ENCODE data around the gene DENND5A.

The DENND5A gene

GRCh38 chr11:9206496-9206895 lies 58.7 kb downstream of the DENND5A start:
- no peaks in the 10 kb centered on the region for H3K36me3 ChIP-seq (ENCODE audit: control insufficient read depth, low read length)
- H3K4me3 ChIP-seq (ENCODE audit: low read length): no peak overlapping the region
- no peak for TF ChIP-seq EZH2phosphoT487 (IDR thresholded peaks at IDR 0.05; ENCODE audit: borderline replicate concordance, low read length)
- TF ChIP-seq, protein P1, sequence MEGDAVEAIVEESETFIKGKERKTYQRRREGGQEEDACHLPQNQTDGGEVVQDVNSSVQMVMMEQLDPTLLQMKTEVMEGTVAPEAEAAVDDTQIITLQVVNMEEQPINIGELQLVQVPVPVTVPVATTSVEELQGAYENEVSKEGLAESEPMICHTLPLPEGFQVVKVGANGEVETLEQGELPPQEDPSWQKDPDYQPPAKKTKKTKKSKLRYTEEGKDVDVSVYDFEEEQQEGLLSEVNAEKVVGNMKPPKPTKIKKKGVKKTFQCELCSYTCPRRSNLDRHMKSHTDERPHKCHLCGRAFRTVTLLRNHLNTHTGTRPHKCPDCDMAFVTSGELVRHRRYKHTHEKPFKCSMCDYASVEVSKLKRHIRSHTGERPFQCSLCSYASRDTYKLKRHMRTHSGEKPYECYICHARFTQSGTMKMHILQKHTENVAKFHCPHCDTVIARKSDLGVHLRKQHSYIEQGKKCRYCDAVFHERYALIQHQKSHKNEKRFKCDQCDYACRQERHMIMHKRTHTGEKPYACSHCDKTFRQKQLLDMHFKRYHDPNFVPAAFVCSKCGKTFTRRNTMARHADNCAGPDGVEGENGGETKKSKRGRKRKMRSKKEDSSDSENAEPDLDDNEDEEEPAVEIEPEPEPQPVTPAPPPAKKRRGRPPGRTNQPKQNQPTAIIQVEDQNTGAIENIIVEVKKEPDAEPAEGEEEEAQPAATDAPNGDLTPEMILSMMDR (IDR thresholded peaks at IDR 0.05; ENCODE audit: low read depth, low read length, poor library complexity, severe bottlenecking): no peak
- peaks cover 5% of the 10 kb centered on the region; the same call in 1 of the 2 replicates for H3K4me1 ChIP-seq (ENCODE audit: control insufficient read depth, low read length)
- H3K9me3 ChIP-seq (ENCODE audit: control insufficient read depth, insufficient read depth, low read length): no peaks in the 10 kb centered on the region
- H3F3A ChIP-seq (ENCODE audit: control insufficient read depth, insufficient read depth): no peaks in the 10 kb centered on the region
- no peak overlapping the region for H3K4me2 ChIP-seq (ENCODE audit: low read length)
- no peaks in the 10 kb centered on the region for H3K79me2 ChIP-seq (ENCODE audit: control insufficient read depth, low read length)
- no peak overlapping the region for H3K27ac ChIP-seq (ENCODE audit: low read depth, low read length)
- peaks cover 12% of the 10 kb centered on the region for H3K27me3 ChIP-seq (ENCODE audit: control insufficient read depth, low read length)
- H4K20me1 ChIP-seq (ENCODE audit: control insufficient read depth, insufficient read depth, low read depth, low read length): no peaks in the 10 kb centered on the region
- H3K9me2 ChIP-seq (replicated peaks; ENCODE audit: control insufficient read depth, low read length): no peaks in the 10 kb centered on the region

DNA sequence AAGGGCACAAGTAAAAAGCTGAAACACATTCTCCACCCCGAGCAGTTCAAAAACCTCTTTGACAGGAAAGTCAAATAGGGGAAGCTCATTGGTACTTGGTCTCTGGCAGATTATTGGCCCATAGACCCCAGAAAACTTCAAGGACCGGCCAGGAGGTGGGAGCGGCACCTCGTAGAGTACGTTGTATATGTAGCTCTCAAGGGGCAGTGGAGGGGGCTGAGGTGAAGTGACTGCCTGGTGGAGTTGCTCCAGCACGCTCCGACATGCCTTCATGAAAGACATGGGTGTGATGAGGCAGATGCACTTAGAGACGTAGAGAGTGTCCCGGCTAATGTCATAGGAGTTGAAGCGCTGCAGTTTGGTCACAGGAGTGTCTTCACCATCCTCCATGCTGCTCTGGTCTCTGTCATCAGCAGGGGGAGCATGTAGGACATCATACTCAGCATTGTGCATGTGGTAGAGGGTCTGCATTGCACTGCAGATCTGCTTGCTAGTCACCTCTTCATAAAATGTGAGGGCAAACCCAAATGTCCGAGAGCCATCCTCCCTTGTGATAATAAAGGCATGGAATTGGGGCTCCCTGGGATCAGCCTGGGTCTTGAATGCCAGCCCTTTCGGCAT lies 61.3 kb downstream of the DENND5A start:
- no peaks in the 10 kb centered on the region for H3K9me2 ChIP-seq (replicated peaks; ENCODE audit: control insufficient read depth, low read length)
- H3K36me3 ChIP-seq (ENCODE audit: control insufficient read depth, low read length): no peaks in the 10 kb centered on the region
- H3K9me3 ChIP-seq (ENCODE audit: control insufficient read depth, insufficient read depth, low read length): no peaks in the 10 kb centered on the region
- H3K4me3 ChIP-seq (ENCODE audit: low read length): no peak overlapping the region
- H3K79me2 ChIP-seq (ENCODE audit: control insufficient read depth, low read length): no peaks in the 10 kb centered on the region
- TF ChIP-seq, protein P1 (IDR thresholded peaks at IDR 0.05; ENCODE audit: low read depth, low read length, poor library complexity, severe bottlenecking): no peak
- TF ChIP-seq EZH2phosphoT487 (IDR thresholded peaks at IDR 0.05; ENCODE audit: borderline replicate concordance, low read length): no peak
- H3K4me1 ChIP-seq (ENCODE audit: control insufficient read depth, low read length): peaks cover 1% of the 10 kb centered on the region; the same call in 1 of the 2 replicates
- peaks cover 7% of the 10 kb centered on the region for H3K27me3 ChIP-seq (ENCODE audit: control insufficient read depth, low read length)
- H4K20me1 ChIP-seq (ENCODE audit: control insufficient read depth, insufficient read depth, low read depth, low read length): no peaks in the 10 kb centered on the region; the same call in 1 of the 2 replicates
- H3K27ac ChIP-seq (ENCODE audit: low read depth, low read length): no peak overlapping the region
- no peak overlapping the region for H3K4me2 ChIP-seq (ENCODE audit: low read length)
- H3F3A ChIP-seq (ENCODE audit: control insufficient read depth, insufficient read depth): no peaks in the 10 kb centered on the region

GRCh38 chr11:9201372-9202162 lies 63.6 kb downstream of the DENND5A start:
- H3K79me2 ChIP-seq (ENCODE audit: control insufficient read depth, low read length): no peaks in the 10 kb centered on the region
- H3F3A ChIP-seq (ENCODE audit: control insufficient read depth, insufficient read depth): no peaks in the 10 kb centered on the region
- no peaks in the 10 kb centered on the region; the same call in 1 of the 2 replicates for H4K20me1 ChIP-seq (ENCODE audit: control insufficient read depth, insufficient read depth, low read depth, low read length)
- TF ChIP-seq EZH2phosphoT487 (IDR thresholded peaks at IDR 0.05; ENCODE audit: borderline replicate concordance, low read length): no peak
- TF ChIP-seq, protein P1 (IDR thresholded peaks at IDR 0.05; ENCODE audit: low read depth, low read length, poor library complexity, severe bottlenecking): no peak
- no peaks in the 10 kb centered on the region for H3K9me3 ChIP-seq (ENCODE audit: control insufficient read depth, insufficient read depth, low read length)
- H3K36me3 ChIP-seq (ENCODE audit: control insufficient read depth, low read length): no peaks in the 10 kb centered on the region
- no peak overlapping the region for H3K27ac ChIP-seq (ENCODE audit: low read depth, low read length)
- no peaks in the 10 kb centered on the region for H3K9me2 ChIP-seq (replicated peaks; ENCODE audit: control insufficient read depth, low read length)
- H3K27me3 ChIP-seq (ENCODE audit: control insufficient read depth, low read length): peaks cover 3% of the 10 kb centered on the region; the same call in 1 of the 2 replicates
- H3K4me2 ChIP-seq (ENCODE audit: low read length): no peak overlapping the region
- H3K4me1 ChIP-seq (ENCODE audit: control insufficient read depth, low read length): no peaks in the 10 kb centered on the region
- no peak overlapping the region for H3K4me3 ChIP-seq (ENCODE audit: low read length)

All from DOHH2 (cell line).